Measurements from ENCODE around the gene SERTAD1. TPM values are rescaled to one million over a fixed set of nuclear protein-coding genes. Genes with fewer than 3 reads are reported as not detected.

The SERTAD1 gene
- total RNA-seq, 2 experiments from 2014 or later, result 26.4 to 26.5 TPM

- Mint-ChIP-seq H3K4me1 (ENCODE audit: low read depth) (peaks cover 30% of the 10 kb centered on the region), H3K27me3 (peaks cover 25% of the 10 kb centered on the region), H3K27ac (peak overlapping the region; percentile 87), H3K36me3 (ENCODE audit: low read depth) (no peaks in the 10 kb centered on the region), H3K9me3 (no peaks in the 10 kb centered on the region), H3K4me3 (peak overlapping the region; percentile 93)
- no peaks in the 10 kb centered on the region for H3K9me3 ChIP-seq (ENCODE audit: control insufficient read depth in 1 of 2, insufficient read depth in 1 of 2, low read length in 2 of 2)
- ATAC-seq (ENCODE audit: poor library complexity) (peak; percentile 63), DNase-seq (peak in 10 of 14 experiments; percentile 7 to 94 (median 44))
- intact Hi-C loops (cut with DNase I, micrococcal nuclease), result loop anchor here (1.0 to 10.0 kb wide), 9 partner anchors 22 to 288 kb away; partner anchors contain the start of genes LTBP4 (in 2 of the 2), ACTMAP (in 1 of the 2), C19orf47 (in 1 of the 2) and PLD3 (in 1 of the 2)
- H3K27ac ChIP-seq (ENCODE audit: low read depth in 1 of 2, low read length in 2 of 2), result peak overlapping the region in 1 of 2 donors; percentile 54
- POLR2A ChIA-PET, result interaction anchor here (0.7 to 3.3 kb wide), 11 partner anchors 22 to 1462 kb away, joined by 3 to 42 read pairs (median 4); partner anchors contain the start of genes ACTMAP, C19orf47, PLD3 and SERTAD1
- peaks cover 0 to 16% of the 10 kb centered on the region in 2 experiments for H3K27me3 ChIP-seq (ENCODE audit: control insufficient read depth in 1 of 2, insufficient read depth in 2 of 2, low read length in 2 of 2)
- TF ChIP-seq CTCF (IDR thresholded peaks at IDR 0.05), result no peak
- no peaks in the 10 kb centered on the region for H3K36me3 ChIP-seq (ENCODE audit: insufficient read depth, low read length)
- H3K4me1 ChIP-seq (ENCODE audit: insufficient read depth, low read length), result peaks cover 35% of the 10 kb centered on the region
- CTCF ChIA-PET, result interaction anchor here (0.8 to 3.2 kb wide), 6 partner anchors 24 to 973 kb away, joined by 3 to 20 read pairs (median 8); partner anchors contain the start of genes DMAC2 and SERTAD1
- peak overlapping the region; percentile 81 for H3K4me3 ChIP-seq (ENCODE audit: low read length)
Measured at GRCh38 chr19:40466219-40466984, 40.6 kb upstream of the SERTAD1 start.

GRCh38 chr19:40465557-40466218, 39.9 kb upstream of the SERTAD1 start, which contains the start of gene BLVRB:
TSS of gene BLVRB (minus strand) at chr19:40465745. CDS start at chr19:40465688, 57 bp downstream.
- Histone ChIP-seq H3K9me3 (ENCODE audit: control insufficient read depth in 1 of 2, insufficient read depth in 1 of 2, low read length in 2 of 2) (no peaks in the 10 kb centered on the region), H3K4me3 (ENCODE audit: low read length) (peak within 1 kb of the TSS; percentile 81), H3K36me3 (ENCODE audit: insufficient read depth, low read length) (no peaks in the 10 kb centered on the region), H3K4me1 (ENCODE audit: insufficient read depth, low read length) (peaks cover 35% of the 10 kb centered on the region), H3K27ac (ENCODE audit: low read depth in 1 of 2, low read length in 2 of 2) (peak within 1 kb of the TSS; percentile 13 to 62), H3K27me3 (ENCODE audit: control insufficient read depth in 1 of 2, insufficient read depth in 2 of 2, low read length in 2 of 2) (peaks cover 0 to 16% of the 10 kb centered on the region in 2 experiments)
- ATAC-seq (ENCODE audit: poor library complexity) (peak; percentile 81), DNase-seq (peak; percentile 98 to 100 (median 100))
- CTCF ChIA-PET, result interaction anchor here (0.5 to 3.2 kb wide), 10 partner anchors 13 to 974 kb away, joined by 3 to 20 read pairs (median 5); partner anchors contain the start of genes DMAC2 and SERTAD1
- H3K27me3 Mint-ChIP-seq, result peaks cover 25% of the 10 kb centered on the region
- POLR2A ChIA-PET, result interaction anchor here (0.5 to 3.3 kb wide), 17 partner anchors 22 to 1462 kb away, joined by 3 to 42 read pairs (median 3); partner anchors contain the start of genes ACTMAP, C19orf47, EGLN2 and PLD3
- H3K27ac Mint-ChIP-seq, result peak within 1 kb of the TSS; percentile 87
- H3K9me3 Mint-ChIP-seq, result no peaks in the 10 kb centered on the region
- peaks cover 30% of the 10 kb centered on the region for H3K4me1 Mint-ChIP-seq (ENCODE audit: low read depth)
- intact Hi-C loops (cut with DNase I, micrococcal nuclease), result loop anchor here (1.0 to 10.0 kb wide), 11 partner anchors 21 to 797 kb away; partner anchors contain the start of genes LTBP4 (in 2 of the 2), SERTAD3 (in 2 of the 2), ACTMAP (in 1 of the 2) and C19orf47 (in 1 of the 2)
- peak within 1 kb of the TSS; percentile 93 for H3K4me3 Mint-ChIP-seq
- TF ChIP-seq CTCF (IDR thresholded peaks at IDR 0.05), result no peak
- no peaks in the 10 kb centered on the region for H3K36me3 Mint-ChIP-seq (ENCODE audit: low read depth)

Measured in CD4-positive, alpha-beta T cell (primary cell).